DMS53 (cell line): ENCODE measurements around the gene CD72.
"Not testable (repeated sequence)": the region's sequence is repeated elsewhere in the genome, so short reads cannot be mapped to it uniquely, and the experiment has no call there.

Experiments
- DNase-seq: peaks from one replicate; lab custom pipeline; 2025; lab: John Stamatoyannopoulos, UW

The CD72 gene

DNA sequence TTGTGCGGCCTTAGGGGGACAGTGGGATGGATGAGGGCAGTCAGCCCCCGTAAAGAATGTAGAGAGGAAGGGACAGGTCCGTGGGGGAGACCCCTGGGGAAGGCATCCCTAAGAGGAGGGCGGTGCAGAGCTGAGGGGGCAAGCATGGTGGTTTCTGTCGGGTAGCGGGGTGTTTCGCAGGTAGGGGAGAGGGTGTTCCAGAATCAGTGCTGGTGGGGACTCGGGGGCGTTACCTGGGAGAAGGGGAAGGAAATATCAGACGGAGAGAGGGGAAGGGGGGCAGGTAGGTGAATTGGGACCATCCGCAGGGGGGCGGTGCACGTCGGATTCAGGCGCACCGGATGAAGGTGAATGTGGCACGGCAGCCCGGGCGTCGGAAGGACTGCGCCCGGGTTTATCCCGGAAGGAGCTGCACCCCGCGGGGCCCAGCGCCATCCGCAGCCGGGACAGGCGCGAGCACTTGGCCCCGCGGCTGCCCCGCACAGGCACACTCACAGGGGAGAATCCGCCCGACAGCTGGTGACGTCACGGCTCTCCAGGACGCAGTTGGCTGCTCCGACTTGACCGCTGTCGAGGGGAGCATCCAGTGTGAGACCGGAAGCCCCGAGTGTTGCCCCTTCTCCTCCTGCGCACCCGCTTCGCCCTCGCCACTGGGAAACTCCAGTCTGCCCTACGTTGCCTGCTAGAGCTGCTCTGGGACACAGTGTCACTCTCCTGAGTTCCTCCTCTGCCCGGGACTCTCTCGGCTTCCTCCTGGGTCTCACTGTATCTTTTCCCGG lies 1.3 kb downstream of the CD72 start:
- peak; percentile 68 for DNase-seq

DNA sequence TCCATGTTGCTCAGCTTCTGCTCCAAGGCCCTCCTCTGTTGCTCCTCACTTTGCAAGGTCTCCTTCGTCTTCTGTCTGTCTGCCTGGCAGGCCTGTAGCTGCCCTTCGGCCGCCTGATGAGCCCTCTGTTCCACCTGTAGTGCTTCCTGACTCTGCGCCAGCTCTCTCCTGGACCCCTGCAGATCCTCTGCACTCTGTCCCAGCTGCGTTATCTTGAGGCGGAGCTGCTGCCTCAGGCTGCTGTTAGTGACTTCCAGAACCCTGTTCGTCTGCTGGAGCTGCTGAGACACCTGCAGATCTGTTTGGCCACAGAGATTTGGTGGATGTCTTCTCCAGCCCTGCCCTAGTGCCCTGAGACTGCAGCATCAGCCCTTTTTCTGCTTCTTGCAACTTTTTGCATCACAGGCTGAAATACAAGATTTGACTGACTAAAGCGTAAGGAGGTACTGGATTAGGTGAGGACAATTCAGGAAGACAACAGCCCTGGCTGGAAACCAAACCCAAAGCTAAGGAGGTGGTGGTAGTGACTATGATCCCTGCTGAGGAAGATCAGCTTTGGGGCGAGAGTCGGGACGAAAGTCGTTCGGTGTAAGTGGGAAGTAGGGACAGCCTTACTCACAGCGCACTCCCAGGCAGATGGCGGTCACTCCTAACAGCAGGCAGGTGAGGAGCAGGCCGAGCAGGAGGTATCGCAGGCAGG lies 2.1 kb downstream of the CD72 start:
- DNase-seq: no peak

DNA sequence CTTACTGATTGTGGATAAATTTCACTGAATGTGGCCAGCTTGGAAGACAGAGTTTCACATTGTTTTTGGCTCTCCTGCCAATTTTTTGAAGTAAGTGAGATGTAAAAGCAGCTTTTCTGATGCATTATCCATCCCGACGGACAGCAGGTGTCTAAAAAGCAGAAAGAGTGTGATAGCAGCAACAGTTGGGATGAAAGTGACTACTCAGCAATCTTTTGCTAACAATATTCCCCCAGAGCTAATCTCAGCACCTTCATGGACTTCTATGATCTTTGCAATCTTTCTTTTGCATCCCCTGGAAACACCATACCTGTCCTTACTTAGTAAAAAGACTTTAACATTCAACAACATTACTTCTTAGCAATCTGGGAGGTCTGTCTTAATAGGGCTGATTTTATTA lies 5.4 kb downstream of the CD72 start:
- no peak for DNase-seq

DNA sequence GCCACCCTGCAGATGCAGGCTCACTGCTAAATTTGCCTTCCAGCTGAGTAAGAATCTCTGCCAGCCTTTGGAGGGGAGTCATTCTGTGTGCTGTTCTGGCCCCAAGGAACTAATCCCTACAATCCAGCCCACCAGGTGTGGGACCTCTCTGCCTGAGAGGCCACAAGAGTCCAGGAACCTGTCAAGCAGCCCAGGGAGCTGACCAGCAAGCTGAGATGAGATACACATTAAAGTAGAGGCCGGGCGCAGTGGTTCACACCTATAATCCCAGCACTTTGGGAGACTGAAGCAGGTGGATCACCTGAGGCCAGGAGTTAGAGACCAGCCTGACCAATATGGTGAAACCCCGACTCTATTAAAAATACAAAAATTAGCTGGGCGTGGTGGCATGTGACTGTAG lies 6.1 kb downstream of the CD72 start:
- not testable (repeated sequence) for DNase-seq

DNA sequence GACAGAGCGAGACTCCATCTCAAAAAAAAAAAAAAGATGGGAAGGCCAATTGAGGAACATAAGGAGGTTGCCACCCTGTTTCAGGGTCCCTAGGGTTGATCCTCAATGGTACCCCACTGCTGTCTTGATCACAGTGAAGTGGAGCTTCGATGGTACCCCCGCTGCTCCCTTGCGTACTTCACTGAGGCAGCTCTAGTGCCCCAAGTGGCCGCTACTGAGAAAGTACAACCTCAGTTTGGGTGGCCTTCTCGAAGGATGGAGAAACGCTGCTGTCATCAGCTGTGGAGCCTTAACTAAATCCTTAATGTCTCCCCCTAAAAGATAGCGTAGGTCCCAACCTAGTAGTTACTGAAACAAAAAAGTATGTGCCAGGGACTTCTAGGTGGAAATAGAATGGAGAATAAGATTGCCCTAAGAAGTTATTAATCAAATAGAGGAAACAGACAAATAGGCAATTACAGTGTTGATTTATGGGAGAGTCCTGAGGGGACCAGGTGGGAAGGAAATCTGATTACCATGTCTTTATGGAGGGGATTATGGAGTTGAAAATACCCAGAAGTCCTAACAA lies 6.9 kb downstream of the CD72 start:
- DNase-seq: peak; percentile 53

DNA sequence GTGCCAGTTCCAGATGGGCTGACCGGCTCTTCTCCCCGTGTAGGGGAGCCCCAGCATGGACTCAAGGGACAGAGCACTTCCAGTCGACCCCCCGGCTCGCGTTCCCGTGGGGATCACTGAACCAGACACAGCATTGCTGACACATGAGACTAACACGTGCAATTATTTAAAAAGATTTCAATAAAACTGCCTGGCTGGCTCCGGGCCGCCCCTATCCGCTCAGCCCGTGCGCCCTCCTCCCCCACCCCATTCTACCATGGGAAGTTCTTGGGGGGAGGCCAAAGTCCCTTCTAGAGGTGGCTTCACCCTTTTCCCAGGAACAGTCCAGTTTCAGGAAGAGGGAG lies 8.4 kb downstream of the CD72 start:
- DNase-seq: no peak

DNA sequence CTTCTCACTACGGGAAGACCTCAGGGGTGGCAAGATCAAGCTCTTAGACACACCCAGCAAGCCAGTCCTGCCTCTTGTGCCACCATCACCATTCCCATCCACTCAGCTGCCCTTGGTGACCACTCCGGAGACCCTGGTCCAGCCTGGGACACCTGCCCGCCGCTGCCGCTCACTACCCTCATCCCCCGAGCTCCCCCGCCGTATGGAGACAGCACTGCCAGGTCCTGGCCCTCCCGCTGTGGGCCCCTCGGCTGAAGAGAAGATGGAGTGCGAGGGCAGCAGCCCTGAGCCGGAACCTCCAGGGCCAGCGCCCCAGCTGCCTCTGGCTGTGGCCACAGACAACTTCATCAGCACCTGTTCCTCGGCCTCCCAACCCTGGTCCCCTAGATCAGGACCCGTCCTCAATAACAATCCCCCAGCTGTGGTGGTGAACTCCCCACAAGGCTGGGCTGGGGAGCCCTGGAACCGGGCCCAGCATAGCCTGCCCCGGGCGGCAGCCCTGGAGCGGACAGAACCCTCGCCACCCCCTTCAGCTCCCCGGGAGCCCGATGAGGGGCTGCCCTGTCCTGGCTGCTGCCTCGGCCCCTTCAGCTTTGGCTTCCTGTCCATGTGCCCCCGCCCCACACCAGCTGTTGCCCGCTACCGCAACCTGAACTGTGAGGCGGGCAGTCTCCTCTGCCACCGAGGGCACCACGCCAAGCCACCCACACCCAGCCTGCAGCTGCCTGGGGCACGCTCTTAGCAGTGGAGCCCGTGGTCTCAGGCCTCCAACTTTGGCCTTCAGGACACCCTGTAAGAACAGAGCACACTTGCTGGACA lies 9.0 kb downstream of the CD72 start:
- no peak for DNase-seq

DNA sequence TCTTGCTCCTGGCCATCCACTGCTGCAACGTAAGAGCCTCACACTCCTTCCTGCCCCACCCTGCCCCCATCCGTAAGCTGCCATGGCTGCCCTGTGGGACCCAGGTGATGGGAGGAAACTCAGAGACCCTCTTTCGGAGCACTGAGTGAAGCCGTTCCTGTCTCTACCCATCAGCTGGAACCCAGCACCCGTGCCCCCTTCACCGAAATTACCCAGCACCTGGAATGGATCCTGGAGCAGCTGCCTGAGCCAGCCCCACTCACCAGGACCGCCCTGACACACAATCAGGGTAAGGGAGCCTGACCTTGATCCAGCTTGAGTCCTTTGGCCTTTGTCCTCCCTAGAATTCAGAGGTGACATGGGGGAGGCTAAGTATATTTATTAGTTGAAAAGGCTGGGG lies 10.0 kb downstream of the CD72 start:
- DNase-seq: no peak

DNA sequence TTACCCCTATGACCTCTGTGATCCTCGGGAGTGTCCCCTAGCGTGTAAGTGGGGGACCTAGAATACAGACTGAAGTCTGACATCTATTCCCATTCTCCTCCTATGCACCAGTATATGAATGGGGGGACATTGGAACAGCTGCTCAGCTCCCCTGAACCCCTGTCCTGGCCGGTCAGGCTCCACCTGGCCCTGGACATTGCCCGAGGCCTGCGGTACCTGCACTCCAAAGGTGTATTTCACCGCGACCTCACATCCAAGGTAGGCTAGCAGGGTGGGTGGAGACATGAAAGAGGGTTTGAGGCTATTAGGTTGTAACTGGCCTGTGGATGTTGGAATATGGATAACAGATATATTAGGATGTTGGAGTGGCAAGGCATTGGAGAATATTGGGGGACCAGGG lies 11.5 kb downstream of the CD72 start:
- no peak for DNase-seq

DNA sequence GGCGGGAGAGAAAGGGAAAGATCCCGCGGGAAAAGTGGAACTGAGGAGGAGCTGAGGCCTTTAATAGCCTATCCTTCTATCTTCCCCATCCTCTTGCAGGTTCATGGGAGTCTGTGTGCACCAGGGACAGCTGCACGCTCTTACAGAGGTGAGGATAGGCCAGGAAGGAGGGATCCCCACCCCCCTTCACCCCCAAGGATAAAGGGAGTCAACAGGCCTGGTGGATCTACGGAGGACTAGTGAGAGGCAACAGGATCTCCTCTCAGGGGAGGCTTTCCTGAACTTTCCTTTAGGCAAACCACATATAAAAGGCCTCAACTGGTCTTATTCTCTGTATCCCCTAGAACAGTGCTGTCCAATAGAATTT lies 12.1 kb downstream of the CD72 start:
- peak; percentile 49 for DNase-seq

DNA sequence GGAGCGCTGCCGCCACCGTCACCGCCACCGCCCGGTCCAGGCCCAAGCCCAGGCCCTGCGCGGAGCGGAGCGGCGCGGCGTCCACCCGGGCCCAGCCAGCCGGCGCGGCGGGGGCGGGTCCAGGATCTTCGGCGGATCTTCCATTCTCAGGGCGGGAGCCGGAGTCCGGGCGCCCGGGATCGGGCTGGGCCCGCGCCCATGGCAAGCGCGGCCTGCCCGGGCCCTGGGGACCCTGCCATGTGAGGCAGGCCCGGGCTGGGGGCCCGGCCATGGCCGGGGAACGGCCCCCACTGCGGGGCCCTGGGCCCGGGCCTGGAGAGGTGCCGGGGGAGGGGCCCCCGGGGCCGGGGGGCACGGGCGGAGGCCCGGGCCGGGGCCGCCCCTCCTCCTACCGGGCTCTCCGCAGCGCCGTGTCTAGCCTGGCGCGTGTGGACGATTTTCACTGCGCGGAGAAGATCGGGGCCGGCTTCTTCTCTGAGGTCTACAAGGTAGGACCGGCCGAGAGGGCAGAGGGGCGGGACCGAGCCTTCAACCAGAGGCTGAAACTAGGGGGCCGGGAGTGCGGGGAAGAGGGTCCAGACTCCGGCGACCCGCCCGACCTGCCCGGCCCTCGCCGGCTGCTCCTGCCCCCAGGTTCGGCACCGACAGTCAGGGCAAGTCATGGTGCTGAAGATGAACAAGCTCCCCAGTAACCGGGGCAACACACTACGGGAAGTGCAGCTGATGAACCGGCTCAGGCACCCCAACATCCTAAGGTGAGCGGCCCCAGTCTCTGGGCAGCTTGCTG lies 12.7 kb downstream of the CD72 start:
- peak; percentile 77 for DNase-seq

DNA sequence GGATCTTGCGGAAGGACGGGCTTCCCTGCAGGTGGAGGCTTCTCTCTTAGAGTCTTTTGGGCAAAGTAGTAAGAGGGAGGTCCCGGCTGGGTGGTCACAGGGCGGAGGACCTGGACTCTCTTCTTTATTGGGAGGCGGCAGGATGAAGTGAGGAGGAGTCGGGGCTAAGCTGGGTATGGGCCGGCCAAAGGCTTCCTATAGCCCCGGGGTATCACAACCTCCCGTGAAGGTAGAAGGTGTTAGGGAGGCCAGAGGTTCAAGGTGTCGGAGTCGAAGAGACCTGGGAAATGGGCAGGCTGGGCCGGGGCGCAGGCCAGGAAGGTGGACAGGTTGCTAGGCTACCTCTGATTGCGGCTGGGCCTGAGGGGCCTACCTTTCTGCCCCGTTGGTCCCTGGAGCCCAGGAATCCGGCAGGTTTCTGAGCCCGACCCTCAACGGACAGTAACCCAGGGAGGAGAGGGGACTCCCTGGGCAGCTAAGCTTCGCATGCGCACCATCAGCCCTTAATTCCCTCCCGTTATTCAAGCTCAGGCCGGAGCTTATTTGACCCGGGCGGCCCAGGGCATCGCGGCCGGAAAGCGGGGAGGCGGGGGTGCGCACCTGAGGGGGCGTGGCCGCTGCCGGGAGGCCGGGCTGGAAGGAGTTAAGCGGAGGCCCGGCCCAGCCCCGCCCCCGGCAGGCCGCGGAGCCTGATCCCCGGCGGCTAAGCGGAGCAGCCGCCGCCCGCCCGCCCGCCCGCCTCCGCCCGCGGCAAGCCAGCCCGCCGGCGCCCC lies 13.4 kb downstream of the CD72 start, which contains the start of gene TESK1:
Gene TESK1 (plus strand): TSS at position 685 of the 773 bp plus-strand sequence. CDS start 358 bp downstream, outside the sequence.
- peak; percentile 90 for DNase-seq

DNA sequence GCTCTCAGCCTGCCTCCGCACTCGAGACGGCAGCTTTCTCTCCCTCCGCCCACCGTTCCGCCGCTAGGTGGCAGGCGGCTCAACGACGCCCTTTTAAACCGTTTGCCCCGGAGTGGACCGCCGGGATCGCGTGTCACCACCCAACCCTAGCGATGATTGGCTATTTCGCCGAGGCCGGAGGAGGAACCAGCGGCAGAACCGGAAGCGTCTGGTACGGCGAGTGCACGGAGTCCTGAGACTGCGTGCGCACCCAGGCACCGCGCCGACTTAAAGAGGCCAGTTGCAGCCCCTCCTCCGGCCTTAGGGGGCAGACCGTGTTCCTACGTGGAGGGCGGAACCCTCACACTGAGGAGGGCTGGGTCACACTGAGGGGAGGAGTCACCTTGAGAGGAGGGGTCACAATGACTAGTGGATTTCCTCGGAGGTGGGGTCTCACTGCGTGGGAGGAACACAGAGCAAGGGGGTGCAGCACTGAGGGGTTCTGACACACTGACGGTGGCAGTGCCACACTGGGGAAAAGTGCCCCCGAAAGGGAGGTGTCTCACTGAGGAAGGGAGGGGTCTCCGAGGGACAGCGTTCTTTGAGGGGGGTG lies 14.1 kb downstream of the CD72 start:
- DNase-seq: peak; percentile 99

DNA sequence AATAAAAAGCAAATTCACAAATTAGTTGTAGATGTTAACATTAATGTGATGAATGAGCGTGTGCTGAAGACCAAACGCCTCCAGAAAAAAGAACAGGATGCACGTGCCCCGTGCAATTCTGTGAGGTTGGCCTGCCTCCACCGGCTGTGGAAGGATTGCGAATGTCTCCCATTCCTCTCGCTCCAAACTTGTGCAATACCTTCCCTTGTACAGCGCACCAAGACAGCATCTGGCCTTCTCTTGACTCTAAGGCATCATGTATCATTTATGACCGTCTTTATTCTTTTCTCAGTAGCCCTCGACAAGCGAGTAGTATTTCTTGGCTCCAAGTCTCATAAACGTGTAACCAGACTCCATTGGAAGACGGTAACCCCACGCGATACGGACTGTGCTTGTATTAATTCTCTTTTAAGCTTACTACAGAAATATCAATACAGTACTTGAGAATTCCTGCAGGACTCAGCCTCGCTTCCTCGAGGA lies 14.7 kb downstream of the CD72 start:
- DNase-seq: peak; percentile 65

DNA sequence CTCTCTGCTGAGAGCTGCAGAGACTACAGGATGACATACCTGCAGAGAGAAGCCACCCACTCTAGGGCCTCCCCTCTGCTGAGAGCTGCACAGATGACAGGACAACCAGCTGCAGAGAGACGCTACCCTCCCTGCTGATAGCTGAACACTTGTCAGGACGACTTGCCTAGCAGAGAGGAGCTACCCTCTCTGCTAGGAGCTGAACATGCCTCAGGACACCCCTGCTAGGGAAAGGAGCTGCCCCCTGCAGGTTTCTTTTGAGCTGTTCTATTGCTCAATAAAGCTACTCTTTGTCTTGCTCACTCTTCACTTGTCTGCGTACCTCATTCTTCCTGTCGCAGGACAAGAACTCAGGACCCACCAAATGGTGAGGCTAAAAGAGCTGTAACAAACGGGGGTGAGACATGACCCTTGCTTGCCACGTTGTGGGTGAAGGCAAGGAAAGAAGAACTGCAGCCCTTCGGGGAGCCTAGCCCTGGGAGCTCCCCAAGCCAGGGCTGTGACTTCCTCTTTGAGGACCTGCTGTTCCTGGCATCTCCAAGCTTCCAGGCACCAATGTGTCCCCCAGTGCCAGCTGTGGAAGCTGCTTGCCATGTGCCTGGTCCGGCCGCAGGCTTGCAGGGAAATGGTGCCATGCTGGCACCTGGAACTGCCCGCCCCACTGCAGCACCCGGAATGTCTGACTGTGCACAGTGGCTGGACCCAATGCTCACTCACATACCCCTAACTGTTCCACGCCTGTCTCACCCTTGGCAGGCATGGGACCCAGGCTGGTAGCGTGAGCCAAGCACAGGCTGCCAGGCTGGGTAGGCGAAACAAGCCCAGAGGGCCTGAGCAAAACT lies 18.2 kb downstream of the CD72 start:
- no peak for DNase-seq

DNA sequence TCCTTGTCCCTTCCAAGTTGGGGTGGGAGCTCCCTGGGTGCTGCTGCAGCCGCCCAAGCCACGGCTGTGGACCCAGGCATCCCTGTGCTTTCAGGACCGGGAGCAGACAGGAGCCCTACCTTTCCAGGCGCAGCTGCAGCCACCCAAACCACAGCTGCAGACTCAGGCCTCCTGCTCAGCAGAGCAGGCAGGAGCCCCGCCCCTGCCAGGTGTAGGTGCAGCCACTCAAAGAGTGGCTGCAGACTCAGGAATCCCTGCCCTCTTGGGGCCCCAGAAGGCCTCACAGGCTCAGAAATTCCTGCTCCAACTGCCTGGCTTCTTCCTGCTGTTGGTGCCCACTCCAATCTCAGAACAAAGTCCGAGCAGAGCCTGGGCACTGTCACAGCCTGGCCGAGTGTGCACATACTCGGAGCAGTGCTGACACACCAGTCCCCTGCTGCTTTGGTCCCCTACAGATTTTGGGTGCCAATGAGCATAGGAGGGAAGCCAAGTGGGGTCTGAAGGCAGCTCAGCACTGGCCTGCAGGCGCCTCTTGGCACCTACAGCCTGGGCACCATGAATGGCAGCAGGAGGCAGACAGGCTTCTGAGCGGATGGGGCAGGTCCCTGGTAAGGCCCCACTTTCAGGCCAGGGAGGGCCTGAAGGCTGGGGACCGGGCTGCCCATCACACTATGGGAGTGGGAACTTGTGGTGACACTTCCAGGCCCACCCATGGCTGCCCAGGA lies 19.2 kb downstream of the CD72 start:
- peak; percentile 88 for DNase-seq

DNA sequence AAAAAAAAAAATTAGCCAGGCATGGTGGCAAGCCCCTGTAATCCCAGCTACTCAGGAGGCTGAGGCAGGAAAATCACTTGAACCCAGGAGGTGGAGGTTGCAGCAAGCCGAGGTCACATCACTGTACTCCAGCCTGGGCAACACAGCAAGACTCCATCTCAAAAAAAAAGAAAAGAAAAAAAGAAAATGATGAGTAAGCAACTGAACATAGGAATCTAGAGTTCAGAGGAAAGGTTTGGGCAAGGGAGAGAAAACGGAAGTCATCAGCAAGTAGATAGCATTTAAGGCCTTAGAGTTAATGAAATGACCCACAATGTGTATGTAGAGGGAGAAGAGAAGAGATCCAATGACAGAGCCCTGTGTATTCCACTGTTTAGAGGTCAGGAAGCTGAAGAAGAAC lies 21.3 kb downstream of the CD72 start:
- DNase-seq: not testable (repeated sequence)

DNA sequence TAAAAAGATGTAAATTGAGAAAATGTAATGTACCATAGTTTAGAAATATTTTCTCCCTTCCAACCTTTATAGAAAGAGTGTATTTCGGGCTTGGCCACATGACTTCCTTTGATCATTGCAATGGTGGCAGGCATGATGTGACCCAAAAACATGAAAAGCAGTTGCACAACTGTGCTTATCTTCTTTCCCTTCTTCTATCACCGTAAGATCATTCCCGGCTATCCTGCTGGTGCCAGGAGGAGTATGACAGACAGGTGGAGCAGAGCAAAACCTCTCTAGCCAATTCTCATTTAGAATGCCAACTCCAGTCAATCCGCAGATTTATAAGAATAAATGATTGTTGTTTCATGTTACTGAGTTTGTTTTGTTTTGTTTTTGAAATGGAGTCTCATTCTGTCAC lies 23.7 kb downstream of the CD72 start:
- DNase-seq: no peak

DNA sequence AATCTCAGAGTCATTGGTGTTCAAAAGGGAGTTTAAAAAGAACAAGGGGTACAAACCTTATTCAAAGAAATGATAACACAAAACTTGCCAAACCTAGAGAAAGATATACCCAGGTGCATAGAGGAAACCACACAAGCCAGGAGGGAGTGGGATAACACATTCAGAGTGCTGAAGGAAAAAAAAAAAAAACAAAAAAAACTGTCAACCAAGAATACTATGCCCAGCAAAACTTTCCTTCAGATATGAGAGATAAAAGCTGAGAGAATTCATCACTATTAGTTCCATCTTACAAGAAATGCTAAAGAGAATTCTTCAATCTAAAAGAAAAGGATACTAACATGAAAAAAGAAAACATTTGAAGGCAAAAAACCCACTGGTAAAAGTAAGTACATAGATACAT lies 24.6 kb downstream of the CD72 start:
- DNase-seq: no peak
